IPS DF 6.9 (cell line): ENCODE data around the gene DNMT1.

ENCODE experiments used
- DNase-seq: peaks from one replicate; pipeline ENCODE4 v3.0.0-alpha.2; 2013; ENCODE audit warnings: low read depth, low spot score
- H3K27ac ChIP-seq: one replicate; pipeline ENCODE4 v1.5.1; 2013; ENCODE audit warnings: low read length, control low read depth
- H3K27me3 ChIP-seq: 2 replicates; pipeline ENCODE4 v1.6.1; 2013; ENCODE audit warnings: mild to moderate bottlenecking, low read length; ENCODE audit not compliant: control insufficient read depth, insufficient read depth
- H3K36me3 ChIP-seq: 2 replicates; pipeline ENCODE4 v1.6.1; 2013; ENCODE audit warnings: low read length; ENCODE audit not compliant: control insufficient read depth, insufficient read depth
- H3K4me1 ChIP-seq: 2 replicates; pipeline ENCODE4 v1.6.1; 2013; ENCODE audit warnings: low read length; ENCODE audit not compliant: control insufficient read depth, insufficient read depth
- H3K4me3 ChIP-seq: 2 replicates; pipeline ENCODE4 v1.5.1; 2013; ENCODE audit warnings: mild to moderate bottlenecking, low read length
- H3K9me3 ChIP-seq: 2 replicates; pipeline ENCODE4 v1.6.1; 2013; ENCODE audit warnings: low read length, inconsistent platforms; ENCODE audit not compliant: control insufficient read depth, insufficient read depth
- WGBS: extraction: QIAGEN DNeasy Blood & Tissue Kit; methylation state at CpG from one replicate; pipeline ENCODE4 v1.1.7; 2013; ENCODE audit warnings: mixed read lengths, missing lambda C conversion rate; ENCODE audit not compliant: insufficient read length, insufficient coverage; 5-methylcytosine and 5-hydroxymethylcytosine counted together

Gene DNMT1

DNA sequence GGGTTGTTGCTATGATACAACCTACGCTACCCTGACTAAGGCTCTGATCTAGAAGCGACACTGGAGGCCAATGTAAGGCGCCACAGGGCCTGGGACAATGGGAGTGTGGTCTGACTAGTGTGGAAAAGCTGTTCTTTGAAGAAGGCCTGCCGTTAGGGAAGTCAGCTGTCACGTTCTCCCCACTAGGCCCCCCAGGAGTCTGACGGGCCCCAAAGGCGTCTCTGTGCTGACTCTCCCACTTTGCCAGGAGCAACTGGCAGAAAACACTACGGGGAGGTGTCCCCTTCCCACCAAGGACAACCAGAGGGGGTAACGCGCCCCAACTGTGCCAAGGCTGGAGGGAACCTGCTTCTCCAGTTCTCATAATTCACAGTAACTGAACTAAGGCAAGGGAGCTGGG is 49.7 kb downstream of the DNMT1 start:
- H3K27me3 ChIP-seq: no peaks in the 10 kb centered on the region
- no peak overlapping the region for H3K27ac ChIP-seq
- H3K9me3 ChIP-seq: no peaks in the 10 kb centered on the region
- DNase-seq: no peak
- H3K36me3 ChIP-seq: peaks cover 62% of the 10 kb centered on the region
- H3K4me1 ChIP-seq: no peaks in the 10 kb centered on the region
- no CpG with 5 or more reads among the region's 10 CpGs for WGBS
- no peak overlapping the region for H3K4me3 ChIP-seq

DNA sequence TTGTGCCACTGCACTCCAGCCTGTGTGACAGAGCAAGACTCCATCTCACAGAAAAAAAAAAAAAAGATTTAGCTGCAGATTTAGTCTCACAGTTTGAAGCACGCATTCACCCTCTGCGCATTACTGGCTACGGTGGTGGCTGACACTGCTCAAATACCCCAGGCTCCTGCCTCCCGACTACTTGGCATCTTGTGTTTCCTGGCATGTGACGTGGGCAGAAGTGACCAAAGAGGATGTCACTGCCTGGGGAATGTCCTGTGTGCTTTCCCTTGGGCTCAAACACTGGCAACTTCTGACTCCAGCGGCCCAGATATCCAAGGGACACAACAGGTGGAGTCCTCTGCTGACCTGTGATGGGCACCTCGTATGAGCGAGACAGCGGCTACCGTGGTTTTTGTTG is 50.4 kb downstream of the DNMT1 start:
- no peak for DNase-seq
- H3K27ac ChIP-seq: no peak overlapping the region
- no peaks in the 10 kb centered on the region for H3K9me3 ChIP-seq
- no peaks in the 10 kb centered on the region for H3K4me1 ChIP-seq
- H3K36me3 ChIP-seq: peaks cover 60% of the 10 kb centered on the region
- WGBS: no CpG with 5 or more reads among the region's 10 CpGs
- H3K27me3 ChIP-seq: no peaks in the 10 kb centered on the region
- H3K4me3 ChIP-seq: no peak overlapping the region

DNA sequence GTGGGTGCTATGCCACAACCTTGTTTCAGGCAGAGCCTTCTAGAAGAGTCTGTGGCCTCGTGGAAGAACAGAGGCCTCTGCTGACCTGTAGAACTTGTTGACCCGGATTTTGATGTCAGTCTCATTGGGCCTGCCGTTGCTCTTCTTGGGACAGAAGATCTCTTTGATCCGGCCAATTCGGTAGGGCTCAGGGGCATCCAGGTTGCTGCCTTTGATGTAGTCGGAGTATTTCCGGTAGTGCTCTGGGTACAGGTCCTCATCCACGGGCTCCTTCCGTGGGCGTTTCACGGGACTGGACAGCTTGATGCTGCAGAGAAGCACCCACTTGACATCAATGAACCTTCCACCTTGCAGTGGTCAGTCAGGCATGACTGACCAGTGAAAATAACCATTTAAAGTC is 51.1 kb downstream of the DNMT1 start:
- Histone ChIP-seq H3K9me3 (no peaks in the 10 kb centered on the region), H3K27ac (no peak overlapping the region), H3K36me3 (peaks cover 61% of the 10 kb centered on the region), H3K27me3 (no peaks in the 10 kb centered on the region), H3K4me1 (no peaks in the 10 kb centered on the region), H3K4me3 (no peak overlapping the region)
- DNase-seq: no peak
- no CpG with 5 or more reads among the region's 11 CpGs for WGBS

DNA sequence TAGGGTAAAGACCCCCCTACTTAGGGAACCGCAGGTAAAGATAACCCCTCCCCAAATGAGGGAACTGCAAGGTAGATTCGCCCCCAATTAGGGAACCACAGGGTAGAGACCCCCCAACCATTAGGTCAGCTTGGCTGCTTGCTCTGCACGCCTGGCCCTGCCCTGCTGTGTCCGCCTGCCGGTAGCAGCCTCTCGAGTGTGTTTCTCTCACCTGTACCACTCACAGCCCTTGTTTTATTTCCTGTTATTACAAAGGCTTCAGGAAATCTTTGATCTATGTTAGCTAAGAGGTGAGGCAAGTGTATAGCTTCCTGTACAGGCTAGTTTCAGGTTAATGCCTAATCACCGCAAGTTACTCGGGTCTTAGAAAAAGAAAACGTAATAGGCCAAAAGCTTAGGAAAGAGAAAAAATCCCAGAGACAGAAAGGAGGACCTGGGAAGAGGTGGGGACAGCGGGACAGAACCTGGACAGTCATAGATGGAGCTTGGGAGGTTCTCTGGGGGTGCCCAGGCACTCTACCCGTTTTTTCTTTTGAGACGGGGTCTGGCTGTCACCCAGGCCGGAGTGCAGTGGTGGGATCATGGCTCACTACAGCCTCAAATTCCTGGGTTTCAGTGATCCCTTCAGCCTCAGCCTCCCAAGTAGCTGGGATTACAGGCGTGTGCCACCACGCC is 51.9 kb downstream of the DNMT1 start:
- no peaks in the 10 kb centered on the region for H3K27me3 ChIP-seq
- H3K9me3 ChIP-seq: no peaks in the 10 kb centered on the region
- no peak overlapping the region for H3K27ac ChIP-seq
- H3K4me1 ChIP-seq: no peaks in the 10 kb centered on the region
- no CpG with 5 or more reads among the region's 15 CpGs for WGBS
- DNase-seq: no peak
- H3K36me3 ChIP-seq: peaks cover 66% of the 10 kb centered on the region
- H3K4me3 ChIP-seq: no peak overlapping the region

DNA sequence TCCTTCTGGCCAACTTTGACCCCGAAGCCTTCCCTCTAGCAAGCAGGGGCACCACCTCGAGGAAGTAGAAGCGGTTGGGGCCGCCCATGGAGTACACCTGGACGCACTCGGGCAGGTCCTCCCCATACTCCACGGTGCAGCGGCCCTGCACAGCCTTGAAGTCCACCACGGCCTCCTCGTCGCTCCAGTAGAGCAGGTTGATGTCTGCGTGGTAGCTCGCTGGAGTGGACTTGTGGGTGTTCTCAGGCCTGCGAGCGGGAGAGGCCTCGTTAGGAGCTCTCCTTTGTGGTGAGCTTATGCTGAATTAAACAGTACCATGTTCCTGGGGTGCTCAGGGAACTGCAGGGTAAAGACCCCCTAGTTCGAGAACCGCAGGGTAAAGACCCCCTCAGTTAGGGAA is 52.8 kb downstream of the DNMT1 start:
- WGBS: no CpG with 5 or more reads among the region's 18 CpGs
- H3K27me3 ChIP-seq: no peaks in the 10 kb centered on the region
- no peaks in the 10 kb centered on the region for H3K9me3 ChIP-seq
- no peak overlapping the region for H3K27ac ChIP-seq
- no peak for DNase-seq
- H3K36me3 ChIP-seq: peaks cover 75% of the 10 kb centered on the region
- H3K4me1 ChIP-seq: no peaks in the 10 kb centered on the region
- no peak overlapping the region for H3K4me3 ChIP-seq

DNA sequence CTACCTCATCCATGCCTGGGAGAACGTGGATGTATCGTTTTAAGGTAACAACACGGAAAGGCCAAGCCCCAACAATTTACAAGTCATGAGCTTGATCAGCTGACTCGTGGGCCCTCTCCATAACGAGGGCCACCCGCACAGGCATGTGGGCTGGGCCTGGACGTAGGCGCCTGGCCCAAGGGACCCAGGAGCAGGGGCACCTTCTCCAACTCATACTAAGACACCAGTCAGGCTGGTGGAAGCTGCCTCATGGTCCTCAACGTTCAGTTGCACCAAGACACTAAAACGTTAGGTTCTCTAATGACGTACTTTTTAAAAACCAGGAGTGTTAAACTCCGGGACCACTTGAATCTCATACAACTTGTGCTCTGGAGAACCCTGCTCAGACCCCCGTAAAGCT is 53.3 kb downstream of the DNMT1 start:
- no peaks in the 10 kb centered on the region for H3K9me3 ChIP-seq
- no peak for DNase-seq
- no peak overlapping the region for H3K27ac ChIP-seq
- H3K27me3 ChIP-seq: no peaks in the 10 kb centered on the region
- H3K36me3 ChIP-seq: peaks cover 77% of the 10 kb centered on the region
- WGBS: no CpG with 5 or more reads among the region's 13 CpGs
- no peak overlapping the region for H3K4me3 ChIP-seq
- H3K4me1 ChIP-seq: no peaks in the 10 kb centered on the region

DNA sequence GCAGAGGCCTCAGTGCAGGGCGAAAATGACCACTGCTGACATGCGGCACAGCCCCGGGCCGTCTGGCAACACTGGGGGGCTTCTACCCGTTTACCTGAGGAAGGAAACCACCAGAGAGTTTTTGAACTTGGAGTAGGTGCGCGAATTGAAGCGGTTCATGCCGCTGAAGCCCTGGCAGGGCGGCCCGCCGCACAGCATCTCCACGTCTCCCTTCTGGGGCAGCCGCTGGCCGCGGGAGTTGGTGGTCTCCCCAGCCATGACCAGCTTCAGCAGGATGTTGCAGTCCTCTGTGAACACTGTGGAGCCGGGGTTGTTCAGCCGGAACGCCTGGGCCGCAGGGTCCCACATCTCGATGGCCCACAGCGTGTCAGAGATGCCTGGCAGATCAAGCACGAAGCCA is 54.8 kb downstream of the DNMT1 start:
- H3K4me3 ChIP-seq: no peak overlapping the region
- no peaks in the 10 kb centered on the region for H3K9me3 ChIP-seq
- no CpG with 5 or more reads among the region's 23 CpGs for WGBS
- no peaks in the 10 kb centered on the region for H3K4me1 ChIP-seq
- DNase-seq: no peak
- no peaks in the 10 kb centered on the region for H3K27me3 ChIP-seq
- peaks cover 75% of the 10 kb centered on the region for H3K36me3 ChIP-seq
- H3K27ac ChIP-seq: no peak overlapping the region

DNA sequence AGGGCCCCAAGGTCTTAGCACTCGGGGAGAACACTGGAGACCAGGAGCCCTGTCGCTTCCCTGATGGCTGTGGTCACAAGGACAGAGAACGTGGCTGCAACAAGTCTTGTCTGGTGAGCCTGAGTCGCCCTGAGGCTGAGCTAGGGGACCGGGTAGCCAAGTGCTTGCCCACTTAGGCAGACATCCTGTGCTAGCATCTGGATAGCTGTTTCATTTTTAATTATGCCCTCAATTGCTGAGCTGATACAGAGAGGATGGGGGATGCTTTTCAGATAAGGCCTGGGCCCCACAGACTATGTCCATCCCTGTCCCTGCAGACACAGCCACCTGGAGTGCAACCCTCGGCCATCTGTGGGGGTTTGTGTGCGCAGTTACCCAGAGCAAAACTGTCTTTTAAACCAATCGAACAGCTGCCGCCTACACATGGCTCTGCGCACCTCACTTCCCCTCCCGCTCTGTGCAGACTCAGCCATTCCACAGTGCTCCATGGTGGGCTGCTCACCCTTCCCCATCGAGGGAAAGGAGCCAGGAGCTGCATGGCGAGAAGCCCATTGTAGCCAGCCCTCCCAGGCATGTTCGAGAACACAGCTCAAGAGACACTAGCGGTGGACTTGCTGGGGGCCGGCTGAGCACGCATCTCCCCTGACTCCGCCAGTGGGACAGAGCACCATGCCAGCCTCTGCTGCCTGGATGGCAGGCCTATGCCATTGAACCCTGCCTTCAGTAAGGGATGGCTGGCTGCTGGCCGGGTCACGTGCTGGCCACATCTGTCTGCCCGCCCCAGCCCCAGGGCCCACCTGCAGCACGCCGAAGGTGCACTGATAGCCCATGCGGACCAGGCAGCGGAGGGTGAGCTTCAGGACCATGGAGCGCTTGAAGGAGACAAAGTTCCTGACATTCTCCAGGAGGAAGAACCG is 55.6 kb downstream of the DNMT1 start:
- no peak for DNase-seq
- Histone ChIP-seq H3K4me1 (no peaks in the 10 kb centered on the region), H3K36me3 (peaks cover 73% of the 10 kb centered on the region), H3K4me3 (no peak overlapping the region), H3K9me3 (no peaks in the 10 kb centered on the region), H3K27me3 (no peaks in the 10 kb centered on the region), H3K27ac (no peak overlapping the region)
- WGBS: no CpG with 5 or more reads among the region's 27 CpGs

DNA sequence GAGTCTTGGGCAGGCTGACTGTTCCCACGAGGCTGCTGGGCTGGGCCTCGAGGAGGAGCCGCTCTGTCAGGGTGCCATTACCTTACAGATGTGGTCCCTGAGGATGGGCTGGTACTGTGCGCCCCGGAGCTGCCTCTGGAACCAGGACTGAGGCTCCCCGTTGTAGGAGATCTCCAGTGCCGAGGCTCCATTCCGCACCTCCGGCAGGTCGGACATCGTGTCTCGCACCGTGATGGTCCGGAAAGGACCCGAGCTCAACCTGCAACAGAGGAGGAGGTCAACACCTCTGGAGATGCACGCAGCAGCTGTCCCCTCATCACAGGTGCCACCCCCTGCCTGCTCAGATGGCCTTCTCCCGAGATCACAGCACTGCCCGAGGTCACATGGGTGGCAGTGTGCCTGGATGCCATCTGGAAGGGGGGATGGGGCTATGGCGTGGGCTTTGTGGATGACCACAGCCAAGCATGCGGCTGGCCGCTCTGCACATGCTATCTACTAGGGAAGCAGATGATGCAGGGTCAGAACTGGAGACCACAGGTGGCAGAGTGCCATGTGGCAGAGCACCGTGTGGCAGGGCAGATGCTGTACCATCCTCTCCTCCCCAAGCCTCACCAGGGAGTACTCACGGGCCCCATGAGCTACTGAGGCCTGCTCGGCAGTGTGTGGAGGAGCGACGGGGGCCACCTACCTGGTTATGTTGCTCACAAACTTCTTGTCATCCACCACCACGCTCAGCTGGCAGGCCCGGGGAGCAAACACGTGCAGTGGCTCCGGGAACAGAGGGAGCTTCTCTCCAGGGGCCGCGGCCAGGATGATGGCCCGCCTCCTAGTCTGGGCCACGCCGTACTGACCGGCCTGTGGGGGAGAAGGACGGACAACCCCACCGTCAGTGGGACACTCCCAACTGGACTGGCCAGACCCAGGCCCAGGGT is 56.7 kb downstream of the DNMT1 start:
- H3K4me1 ChIP-seq: no peaks in the 10 kb centered on the region
- peaks cover 77% of the 10 kb centered on the region for H3K36me3 ChIP-seq
- no CpG with 5 or more reads among the region's 38 CpGs for WGBS
- H3K9me3 ChIP-seq: no peaks in the 10 kb centered on the region
- H3K27me3 ChIP-seq: no peaks in the 10 kb centered on the region
- H3K27ac ChIP-seq: no peak overlapping the region
- DNase-seq: no peak
- no peak overlapping the region for H3K4me3 ChIP-seq

DNA sequence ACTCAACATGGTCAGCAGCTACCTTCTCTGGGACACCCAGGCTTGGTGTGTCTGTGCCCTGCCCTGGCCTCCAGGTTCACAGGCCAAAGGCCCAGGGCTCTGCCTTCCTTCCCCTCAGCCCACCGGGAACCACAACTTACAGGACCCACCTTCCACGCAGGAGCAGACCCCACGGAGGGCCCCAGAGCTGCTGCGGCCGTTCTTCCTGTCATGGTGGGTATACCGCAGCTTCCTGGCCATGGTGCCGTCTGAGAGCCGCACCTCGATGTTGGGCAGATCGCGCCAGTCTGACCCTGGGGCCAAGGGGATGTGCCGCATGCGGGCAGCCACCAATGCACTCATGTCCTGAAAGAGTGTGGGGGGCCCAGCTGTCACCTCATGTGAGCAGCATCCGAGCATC is 57.8 kb downstream of the DNMT1 start:
- Histone ChIP-seq H3K4me3 (no peak overlapping the region), H3K27me3 (no peaks in the 10 kb centered on the region), H3K36me3 (peaks cover 74% of the 10 kb centered on the region), H3K9me3 (no peaks in the 10 kb centered on the region), H3K4me1 (no peaks in the 10 kb centered on the region), H3K27ac (no peak overlapping the region)
- no CpG with 5 or more reads among the region's 14 CpGs for WGBS
- no peak for DNase-seq
